Uterus (tissue), 4 donors: ENCODE data around the gene SMO. TPM values are rescaled to one million over a fixed set of nuclear protein-coding genes. Genes with fewer than 3 reads are reported as not detected.

Experiments
- DNase-seq, 2 donors: peaks; one replicate each; pipeline ENCODE4 v3.0.0-alpha.2; 2019 to 2020
- H3K27ac ChIP-seq, 2 donors: fragments of 200-600 bp; sonication (generic); 1 replicate in 1 of 2; 2 replicates in 1 of 2; pipeline ENCODE4 v1.5.1; 2016 to 2018
- H3K27me3 ChIP-seq, 2 donors: fragments of 200-600 bp; sonication (generic); one replicate each; pipeline ENCODE4 v1.5.1; 2018 to 2019; ENCODE audit warnings: control low read depth in 1 of 2
- H3K36me3 ChIP-seq, 2 donors: fragments of 200-600 bp; sonication (generic); one replicate each; pipeline ENCODE4 v1.5.1; 2019; ENCODE audit warnings: control low read depth in 1 of 2
- H3K4me1 ChIP-seq, 2 donors: fragments of 200-600 bp; sonication (generic); one replicate each; pipeline ENCODE4 v1.5.1; 2018 to 2019; ENCODE audit warnings: control low read depth in 1 of 2
- H3K4me3 ChIP-seq, 2 donors: fragments of 200-600 bp; sonication (generic); 1 replicate in 1 of 2; 2 replicates in 1 of 2; pipeline ENCODE4 v1.5.1; 2018 to 2019; ENCODE audit warnings: mild to moderate bottlenecking in 1 of 2
- H3K9me3 ChIP-seq, 2 donors: fragments of 200-600 bp; sonication (generic); one replicate each; pipeline ENCODE4 v1.5.1; 2019; ENCODE audit warnings: control low read depth in 1 of 2
- POLR2A ChIP-seq, 2 donors: fragments of 450-650 bp; IDR thresholded peaks; one replicate each; pipeline ENCODE4 v1.6.1; 2016; ENCODE audit warnings: antibody characterized with exemption in 2 of 2, mild to moderate bottlenecking in 1 of 2, moderate library complexity in 1 of 2
- intact Hi-C: fragments of 100-400 bp; cut with DNase I; formaldehyde crosslinking; loops from one replicate; pipeline ENCODE4 v1.15.1; 2023; ENCODE audit warnings: low total_unique reads
- total RNA-seq, 4 donors: library from RNA; depleted of rRNA in 3 of 4; stranded (reverse); fragments of >200 nt in 3 of 4; gene quantifications; one replicate each; pipeline versions ENCODE4 v1.1.0 to v1.2.4, GENCODE V29; 2014 to 2023
- TF ChIP-seq, protein P1 (sequence below), 4 experiments: fragments of 200-600 bp in 2 of 4; fragments of 450-650 bp in 2 of 4; sonication (generic) in 2 of 4; IDR thresholded peaks; one replicate each; pipeline ENCODE4 v1.5.1; 2016 to 2019; ENCODE audit warnings: antibody characterized with exemption in 4 of 4, mild to moderate bottlenecking in 2 of 4, moderate library complexity in 1 of 4
- donor health status: DM: yes; HTN: yes; CAD: no.

The SMO gene
- total RNA-seq, 4 donors from 2014 or later, result 7.4 to 94.6 (median 27.7) TPM

DNA sequence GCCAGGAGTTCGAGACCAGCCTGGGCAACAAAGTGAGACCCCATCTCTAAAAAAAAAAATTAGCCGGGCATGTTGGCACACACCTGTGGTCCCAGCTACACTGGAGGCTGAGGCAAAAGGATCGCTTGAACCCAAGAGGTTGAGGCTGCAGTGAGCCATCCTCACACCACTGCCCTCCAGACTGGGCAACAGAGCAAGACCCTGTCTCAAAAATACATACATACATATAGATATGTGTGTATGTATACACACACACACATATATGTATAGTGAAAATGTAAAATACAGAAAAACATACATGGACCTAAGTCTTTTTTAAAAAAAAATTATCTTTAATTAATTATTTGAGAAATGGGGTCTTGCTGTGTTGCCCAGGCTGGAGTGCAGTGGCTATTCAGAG is 5.5 kb downstream of the SMO start:
- Histone ChIP-seq H3K27me3 (no peaks in the 10 kb centered on the region), H3K36me3 (no peaks in the 10 kb centered on the region), H3K9me3 (no peaks in the 10 kb centered on the region), H3K27ac (no peak overlapping the region), H3K4me1 (no peaks in the 10 kb centered on the region), H3K4me3 (no peak overlapping the region)
- DNase-seq, result no peak
- intact Hi-C loops, result no loop called here
- TF ChIP-seq POLR2A (IDR thresholded peaks at IDR 0.05), result no peak
- TF ChIP-seq, protein P1, sequence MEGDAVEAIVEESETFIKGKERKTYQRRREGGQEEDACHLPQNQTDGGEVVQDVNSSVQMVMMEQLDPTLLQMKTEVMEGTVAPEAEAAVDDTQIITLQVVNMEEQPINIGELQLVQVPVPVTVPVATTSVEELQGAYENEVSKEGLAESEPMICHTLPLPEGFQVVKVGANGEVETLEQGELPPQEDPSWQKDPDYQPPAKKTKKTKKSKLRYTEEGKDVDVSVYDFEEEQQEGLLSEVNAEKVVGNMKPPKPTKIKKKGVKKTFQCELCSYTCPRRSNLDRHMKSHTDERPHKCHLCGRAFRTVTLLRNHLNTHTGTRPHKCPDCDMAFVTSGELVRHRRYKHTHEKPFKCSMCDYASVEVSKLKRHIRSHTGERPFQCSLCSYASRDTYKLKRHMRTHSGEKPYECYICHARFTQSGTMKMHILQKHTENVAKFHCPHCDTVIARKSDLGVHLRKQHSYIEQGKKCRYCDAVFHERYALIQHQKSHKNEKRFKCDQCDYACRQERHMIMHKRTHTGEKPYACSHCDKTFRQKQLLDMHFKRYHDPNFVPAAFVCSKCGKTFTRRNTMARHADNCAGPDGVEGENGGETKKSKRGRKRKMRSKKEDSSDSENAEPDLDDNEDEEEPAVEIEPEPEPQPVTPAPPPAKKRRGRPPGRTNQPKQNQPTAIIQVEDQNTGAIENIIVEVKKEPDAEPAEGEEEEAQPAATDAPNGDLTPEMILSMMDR (IDR thresholded peaks at IDR 0.05), result no peak

DNA sequence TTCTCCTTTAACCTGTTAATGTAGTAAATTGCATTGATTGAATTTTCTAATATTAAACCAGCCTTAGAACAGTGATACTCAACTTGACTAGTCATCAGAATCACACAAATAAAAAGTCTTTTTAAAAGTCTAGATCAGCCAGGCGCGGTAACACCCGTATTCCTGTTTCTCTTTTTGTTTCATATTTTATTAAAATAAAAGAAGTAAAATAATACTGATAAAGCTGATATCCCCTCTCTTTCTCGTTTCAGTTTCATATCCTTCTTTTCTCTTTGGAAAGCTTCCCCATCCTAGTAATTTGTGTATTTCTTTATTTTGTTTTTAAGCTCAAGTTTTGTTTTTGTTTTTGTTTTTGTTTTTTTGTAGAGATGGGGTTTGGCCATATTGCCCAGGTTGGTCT is 9.3 kb downstream of the SMO start:
- intact Hi-C loops, result no loop called here
- Histone ChIP-seq H3K9me3 (no peaks in the 10 kb centered on the region), H3K27me3 (no peaks in the 10 kb centered on the region), H3K4me1 (no peaks in the 10 kb centered on the region), H3K27ac (no peak overlapping the region), H3K36me3 (no peaks in the 10 kb centered on the region), H3K4me3 (no peak overlapping the region)
- DNase-seq, result no peak
- no peak for TF ChIP-seq POLR2A (IDR thresholded peaks at IDR 0.05)
- TF ChIP-seq, protein P1 (IDR thresholded peaks at IDR 0.05), result no peak

DNA sequence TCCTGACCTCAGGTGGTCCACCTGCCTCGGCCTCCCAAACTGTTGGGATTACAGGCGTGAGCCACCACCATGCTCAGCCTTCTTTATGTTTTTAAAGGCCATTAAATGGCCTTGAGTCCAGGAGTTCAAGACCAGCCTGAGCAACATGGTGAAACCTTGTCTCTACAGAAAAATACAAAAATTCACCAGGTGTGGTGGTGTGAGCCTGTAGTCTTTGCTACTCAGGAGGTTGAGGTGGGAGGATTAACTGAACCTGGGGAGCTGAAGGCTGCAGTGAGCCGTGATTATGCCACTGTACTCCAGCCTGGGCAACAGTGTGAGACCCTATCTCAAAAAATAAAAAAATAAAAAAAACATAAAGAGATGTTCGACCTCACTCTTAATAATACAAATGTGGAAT is 11.0 kb downstream of the SMO start:
- Histone ChIP-seq H3K36me3 (no peaks in the 10 kb centered on the region), H3K9me3 (no peaks in the 10 kb centered on the region), H3K4me1 (no peaks in the 10 kb centered on the region), H3K27me3 (no peaks in the 10 kb centered on the region), H3K4me3 (no peak overlapping the region), H3K27ac (no peak overlapping the region)
- intact Hi-C loops, result no loop called here
- DNase-seq, result no peak
- TF ChIP-seq, protein P1 (IDR thresholded peaks at IDR 0.05), result no peak
- no peak for TF ChIP-seq POLR2A (IDR thresholded peaks at IDR 0.05)

DNA sequence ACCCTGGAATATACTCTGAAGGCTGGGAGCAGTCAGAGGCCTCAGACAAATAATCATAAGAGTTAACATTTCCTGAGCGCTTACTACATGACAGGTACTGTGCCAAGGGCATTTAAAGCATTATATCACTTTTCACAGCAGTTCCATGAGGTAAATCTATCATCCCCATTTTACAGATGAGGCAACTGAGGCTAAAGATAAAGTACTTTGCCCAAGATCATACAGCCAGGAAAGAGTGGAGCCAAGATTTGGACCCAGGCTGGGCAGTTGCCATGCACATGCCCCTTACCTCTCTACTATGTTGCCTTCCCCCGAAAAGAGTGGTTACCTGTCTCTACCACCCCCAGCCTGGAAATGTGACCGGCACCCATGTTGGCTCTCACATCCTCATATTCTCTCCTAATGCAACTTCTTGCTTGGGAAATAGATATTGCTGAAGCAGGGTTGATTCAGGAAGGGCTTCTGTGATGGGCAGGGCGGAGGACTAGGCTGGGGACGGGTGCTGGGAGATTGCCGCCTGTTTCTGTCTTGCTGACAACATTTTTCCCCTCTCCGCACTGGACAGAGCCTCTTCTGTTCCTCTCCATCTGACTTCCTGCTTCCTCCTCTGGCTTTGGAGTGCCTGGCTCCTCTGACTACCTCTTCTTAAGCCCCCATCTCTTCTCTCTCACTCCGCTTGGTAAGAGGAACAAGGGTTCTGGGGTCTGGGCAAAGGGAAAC is 13.8 kb downstream of the SMO start:
- no peaks in the 10 kb centered on the region for H3K36me3 ChIP-seq
- intact Hi-C loops, result no loop called here
- TF ChIP-seq POLR2A (IDR thresholded peaks at IDR 0.05), result no peak
- TF ChIP-seq, protein P1 (IDR thresholded peaks at IDR 0.05), result no peak
- H3K27ac ChIP-seq, result no peak overlapping the region
- H3K4me1 ChIP-seq, result no peaks in the 10 kb centered on the region
- no peak for DNase-seq
- H3K27me3 ChIP-seq, result no peaks in the 10 kb centered on the region
- no peaks in the 10 kb centered on the region for H3K9me3 ChIP-seq
- no peak overlapping the region for H3K4me3 ChIP-seq

DNA sequence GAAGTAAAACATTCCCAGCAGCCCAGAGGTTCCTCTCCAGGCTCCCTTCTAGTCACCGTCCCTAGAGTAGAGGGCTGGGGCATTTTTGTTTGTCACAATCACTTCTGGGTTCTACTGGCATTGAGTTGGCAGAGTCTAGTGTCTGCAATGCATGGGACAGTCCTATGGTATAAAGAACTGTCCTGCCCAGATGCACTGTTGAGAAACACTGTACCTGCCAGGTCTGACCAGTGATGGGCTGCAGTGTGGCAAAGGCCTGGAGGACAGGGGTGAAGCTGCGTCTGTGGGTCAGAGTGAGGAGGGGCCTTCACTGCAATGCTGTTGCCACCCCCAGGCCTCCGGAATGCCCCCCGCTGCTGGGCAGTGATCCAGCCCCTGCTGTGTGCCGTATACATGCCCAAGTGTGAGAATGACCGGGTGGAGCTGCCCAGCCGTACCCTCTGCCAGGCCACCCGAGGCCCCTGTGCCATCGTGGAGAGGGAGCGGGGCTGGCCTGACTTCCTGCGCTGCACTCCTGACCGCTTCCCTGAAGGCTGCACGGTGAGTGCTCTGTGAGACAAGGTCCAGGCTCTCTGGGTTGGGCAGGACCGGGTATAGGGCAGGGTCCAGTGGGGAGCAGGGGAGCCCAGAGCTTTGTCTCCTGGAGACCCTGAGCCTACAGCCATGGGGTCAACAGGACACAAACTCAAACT is 14.8 kb downstream of the SMO start:
- intact Hi-C loops, result no loop called here
- Histone ChIP-seq H3K27me3 (no peaks in the 10 kb centered on the region), H3K36me3 (no peaks in the 10 kb centered on the region), H3K9me3 (no peaks in the 10 kb centered on the region), H3K27ac (no peak overlapping the region), H3K4me3 (no peak overlapping the region), H3K4me1 (no peaks in the 10 kb centered on the region)
- no peak for TF ChIP-seq POLR2A (IDR thresholded peaks at IDR 0.05)
- TF ChIP-seq, protein P1 (IDR thresholded peaks at IDR 0.05), result no peak
- no peak for DNase-seq
